ENCODE data around the gene KCNK17. TPM values are rescaled to one million over a fixed set of nuclear protein-coding genes. Genes with fewer than 3 reads are reported as not detected.

The KCNK17 gene
- total and polyA plus RNA-seq, 9 of the 15 experiments (the other 6 are each of a cell fraction or from before 2014, with no cell fraction given) = not detected

- TF ChIP-seq TEAD4 (IDR thresholded peaks at IDR 0.05; ENCODE audit: low read length) (no peak), TEAD4 (CRISPR knock-in tag; IDR thresholded peaks at IDR 0.05; ENCODE audit: borderline replicate concordance) (no peak), MAX (CRISPR knock-in tag; IDR thresholded peaks at IDR 0.05) (no peak), RAD21 (CRISPR knock-in tag; conservative IDR thresholded peaks at IDR 0.05 in 1 of 2, IDR thresholded peaks at IDR 0.05 in 1 of 2) (peak; percentile 99 to 100), KLF13 (tag; IDR thresholded peaks at IDR 0.05; ENCODE audit: borderline replicate concordance, low read depth) (peak; percentile 65; the same call in 1 of the 2 replicates), KDM2B (CRISPR knock-in tag; IDR thresholded peaks at IDR 0.05) (no peak), BRF1 (IDR thresholded peaks at IDR 0.05; ENCODE audit: borderline replicate concordance, extremely low read depth, insufficient read length) (no peak), NFE2 (IDR thresholded peaks at IDR 0.05; ENCODE audit: low read depth) (no peak), MAZ (CRISPR knock-in tag; conservative IDR thresholded peaks at IDR 0.05 in 1 of 2, IDR thresholded peaks at IDR 0.05 in 1 of 2) (peak in 1 of 2 experiments; percentile 61; a peak in 3 of 4 replicates), SMC3 (conservative IDR thresholded peaks at IDR 0.05; ENCODE audit: insufficient read depth, low read depth, low read length) (peak; percentile 100), ZNF830 (CRISPR knock-in tag; IDR thresholded peaks at IDR 0.05) (no peak), NEUROD1 (IDR thresholded peaks at IDR 0.05; ENCODE audit: borderline replicate concordance, low read depth, low read length, partially characterized antibody) (no peak), MLLT1 (IDR thresholded peaks at IDR 0.05) (no peak), CEBPG (CRISPR knock-in tag; IDR thresholded peaks at IDR 0.05) (peak; percentile 80), CEBPG (tag; conservative IDR thresholded peaks at IDR 0.05 in 1 of 2, IDR thresholded peaks at IDR 0.05 in 1 of 2) (peak; percentile 54 to 92; a peak in 3 of 4 replicates), BMI1 (IDR thresholded peaks at IDR 0.05; ENCODE audit: low read length) (no peak), THAP12 (CRISPR knock-in tag; IDR thresholded peaks at IDR 0.05) (0 out of 2 replicates have a peak, but pooled peaks have one; percentile 38), IRF1 (CRISPR knock-in tag; IDR thresholded peaks at IDR 0.05; ENCODE audit: borderline replicate concordance) (no peak), ZNF165 (CRISPR knock-in tag; IDR thresholded peaks at IDR 0.05; ENCODE audit: borderline replicate concordance) (no peak), ZNF395 (CRISPR knock-in tag; IDR thresholded peaks at IDR 0.05) (no peak), SRSF3 (IDR thresholded peaks at IDR 0.05; ENCODE audit: insufficient read depth, low read length) (no peak)
Observed at GRCh38 chr6:39302669-39303424, 11.4 kb downstream of the KCNK17 start (continued).

Data from K562 (cell line).